GM10847 (cell line): ENCODE data around the gene PIK3CG.

Experiments used
- POLR2A ChIP-seq: IDR thresholded peaks from 2 replicates; pipeline ENCODE4 v1.6.1; 2011; ENCODE audit not compliant: insufficient read length; ENCODE audit errors: extremely low read depth

The PIK3CG gene

GRCh38 chr7:106853250-106853908 lies 11.7 kb upstream of the PIK3CG start:
- TF ChIP-seq POLR2A, result no peak

- no peak for TF ChIP-seq POLR2A
Observed at GRCh38 chr7:106855540-106856132, 9.4 kb upstream of the PIK3CG start.

- TF ChIP-seq POLR2A, result no peak
Observed at GRCh38 chr7:106858618-106859532, 6.2 kb upstream of the PIK3CG start.

DNA sequence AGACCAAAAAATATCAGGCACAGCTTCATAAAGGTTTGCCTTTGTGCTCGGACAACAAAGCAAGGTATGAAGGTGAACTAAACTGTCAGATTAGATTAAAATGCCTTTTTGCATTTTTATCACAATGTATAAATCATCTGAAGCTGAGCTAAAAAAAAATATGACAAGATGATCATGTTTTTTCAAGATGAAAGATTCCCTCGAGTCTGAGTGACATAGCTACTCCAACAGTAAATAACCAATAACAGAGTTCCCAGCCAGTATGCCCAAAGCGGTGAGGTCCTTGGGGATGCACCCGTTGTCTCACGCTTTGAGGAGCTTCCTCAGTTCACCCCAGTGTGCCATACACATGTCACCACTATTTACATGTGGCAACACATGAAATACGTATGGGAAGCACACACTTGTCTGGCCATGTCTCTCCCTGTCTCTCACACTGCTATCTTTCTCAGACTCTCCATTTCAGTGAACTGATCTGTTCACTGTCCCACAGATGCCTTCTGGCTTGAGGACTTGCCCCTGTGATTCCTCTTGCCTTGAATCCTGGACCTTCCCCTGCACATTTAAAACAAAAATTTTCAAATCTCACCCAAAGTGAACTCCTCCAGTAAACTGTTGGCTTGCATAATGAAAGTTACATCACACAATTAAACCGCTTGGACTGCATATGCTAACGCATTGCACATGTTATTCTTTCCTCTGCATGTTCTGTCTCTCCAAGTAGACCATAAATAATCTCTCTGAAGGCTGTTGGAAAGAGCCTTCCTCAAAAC lies 2.6 kb upstream of the PIK3CG start:
- no peak for TF ChIP-seq POLR2A

DNA sequence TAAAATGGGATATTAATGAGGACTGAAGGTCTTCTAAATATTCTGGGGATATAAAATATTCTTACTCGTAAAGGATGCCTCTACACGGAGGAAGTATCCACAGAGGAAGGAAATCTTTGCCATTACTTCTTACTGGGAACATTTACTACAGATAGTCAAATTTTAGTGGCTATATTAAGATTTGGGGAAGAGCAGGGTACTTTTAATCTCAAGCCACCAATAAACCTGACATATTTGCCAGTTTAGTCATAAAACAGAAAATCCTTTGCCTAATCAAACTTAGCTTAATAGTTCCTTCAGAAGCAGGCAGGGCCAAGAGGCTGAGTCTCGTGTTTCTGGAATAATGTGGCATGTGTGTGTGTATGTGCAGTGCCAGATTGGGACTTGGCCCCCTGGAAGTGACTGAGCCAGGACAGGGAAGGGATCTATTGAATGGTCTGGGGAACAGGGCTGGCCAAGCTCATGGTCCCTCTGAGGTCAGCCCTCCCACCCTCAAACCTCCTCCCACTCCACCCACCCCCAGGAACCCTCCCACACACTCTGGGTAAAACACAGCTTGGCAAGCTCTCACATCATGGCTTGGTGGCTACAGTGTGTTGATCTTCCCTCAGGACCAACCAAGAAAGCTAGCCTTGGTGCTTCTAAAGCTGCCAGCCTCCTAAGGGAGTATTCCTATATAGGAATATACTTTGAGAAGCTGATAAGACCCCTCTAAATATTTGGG lies 1.6 kb upstream of the PIK3CG start:
- TF ChIP-seq POLR2A, result no peak

DNA sequence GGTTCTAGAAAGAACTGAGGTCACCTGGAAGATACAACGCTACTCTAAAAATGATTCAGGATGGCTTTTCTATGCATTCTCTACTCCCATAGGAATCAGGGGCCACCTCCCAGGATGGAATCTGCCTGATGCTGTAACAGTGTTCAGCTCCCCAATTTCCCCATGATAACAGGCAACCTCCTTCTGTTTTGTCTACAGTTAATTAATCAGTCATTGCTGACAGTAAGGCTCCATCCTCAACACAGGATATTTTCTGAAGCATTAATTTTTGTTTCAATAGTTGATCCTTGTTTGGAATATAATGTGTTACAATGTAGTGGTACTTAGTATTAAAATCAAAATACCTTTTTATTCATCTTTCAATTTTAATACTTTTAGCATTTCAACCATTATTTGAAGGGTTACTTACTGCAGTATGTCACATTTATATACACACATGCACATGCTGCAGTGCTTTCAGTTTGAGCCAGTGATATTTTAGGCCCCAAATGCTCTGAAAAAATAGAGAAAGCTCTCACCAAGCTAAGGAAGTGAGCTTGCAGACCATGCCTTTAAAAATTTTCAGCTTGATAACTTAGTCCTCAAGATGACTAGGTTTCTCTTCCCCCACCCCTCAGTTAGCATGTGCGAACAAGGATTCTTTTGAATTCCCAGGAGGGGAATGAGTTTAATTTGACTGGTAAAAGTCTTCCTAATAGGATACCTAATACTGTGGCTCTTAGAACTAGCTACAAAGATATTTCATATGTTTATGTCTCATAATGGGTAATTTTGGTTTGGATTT lies 592 bp upstream of the PIK3CG start:
- no peak for TF ChIP-seq POLR2A

GRCh38 chr7:106866298-106867281 lies 1.5 kb downstream of the PIK3CG start:
- no peak for TF ChIP-seq POLR2A

GRCh38 chr7:106867641-106868351 lies 2.7 kb downstream of the PIK3CG start:
- TF ChIP-seq POLR2A, result no peak

GRCh38 chr7:106868364-106868763 lies 3.3 kb downstream of the PIK3CG start:
- TF ChIP-seq POLR2A, result no peak

GRCh38 chr7:106869954-106870353 lies 4.9 kb downstream of the PIK3CG start:
- no peak for TF ChIP-seq POLR2A

- TF ChIP-seq POLR2A, result no peak
Observed at GRCh38 chr7:106870528-106870927, 5.4 kb downstream of the PIK3CG start.

- TF ChIP-seq POLR2A, result no peak
Observed at GRCh38 chr7:106870983-106871410, 5.9 kb downstream of the PIK3CG start.
